H1 (cell line): ENCODE results near the gene SYNJ2. TPM values are rescaled to one million over a fixed set of nuclear protein-coding genes. Genes with fewer than 3 reads are reported as not detected.

ENCODE experiments used
- CTCF ChIA-PET: fragments of 300-600 bp; sonication (Branson Sonifier 250); formaldehyde crosslinking; loops from one replicate; lab custom pipeline; 2021; ENCODE audit not compliant: partially characterized antibody; lab: Charles Lee
- POLR2A ChIA-PET: fragments of 300-600 bp; sonication (Branson Sonifier 250); formaldehyde crosslinking; loops from one replicate; lab custom pipeline; 2021; ENCODE audit warnings: inconsistent platforms; ENCODE audit not compliant: partially characterized antibody; lab: Charles Lee
- DNase-seq, 2 experiments: peaks; one replicate each; pipeline versions ENCODE4 v3.0.0 to v3.0.0-alpha.2; 2010 to 2022; ENCODE audit warnings: low spot score in 2 of 2, low read depth in 1 of 2, mixed read lengths in 1 of 2
- FAIRE-seq: peaks from 2 replicates; lab custom pipeline; 2011; peaks lifted over from hg19 to GRCh38; lab: Jason Lieb, UNC
- H2AFZ ChIP-seq: 2 replicates; pipeline ENCODE4 v1.8.1; 2012; ENCODE audit warnings: low read length, inconsistent platforms
- H2AK5ac ChIP-seq: 2 replicates; pipeline ENCODE4 v1.6.1; 2013; ENCODE audit warnings: low read depth, low read length
- H2BK120ac ChIP-seq: replicated peaks from 2 replicates; pipeline ENCODE3; 2013; ENCODE audit warnings: low read depth, low read length, inconsistent platforms
- H2BK12ac ChIP-seq: 2 replicates; pipeline ENCODE4 v1.6.1; 2013; ENCODE audit warnings: low read depth, low read length
- H2BK15ac ChIP-seq: 2 replicates; pipeline ENCODE4 v1.6.1; 2013; ENCODE audit warnings: low read length
- H2BK20ac ChIP-seq: 2 replicates; pipeline ENCODE4 v1.6.1; 2013; ENCODE audit warnings: low read length
- H2BK5ac ChIP-seq: 2 replicates; pipeline ENCODE4 v1.6.1; 2013; ENCODE audit warnings: low read depth, low read length
- H3K14ac ChIP-seq: 2 replicates; pipeline ENCODE4 v1.6.1; 2013; ENCODE audit warnings: inconsistent platforms; ENCODE audit not compliant: insufficient read length
- H3K18ac ChIP-seq: 2 replicates; pipeline ENCODE4 v1.6.1; 2013; ENCODE audit warnings: low read length; ENCODE audit errors: extremely low read depth
- H3K23ac ChIP-seq: 2 replicates; pipeline ENCODE4 v1.6.1; 2013; ENCODE audit warnings: inconsistent platforms; ENCODE audit not compliant: insufficient read length
- H3K23me2 ChIP-seq: 2 replicates; pipeline ENCODE4 v1.6.1; 2013; ENCODE audit warnings: low read depth, low read length
- H3K27ac ChIP-seq: 2 replicates; pipeline ENCODE4 v1.6.1; 2011; ENCODE audit warnings: low read depth, low read length, inconsistent platforms
- H3K27me3 ChIP-seq, 4 experiments: replicated peaks in 1 of 4; 1 replicate in 1 of 4; 2 replicates in 3 of 4; pipeline versions ENCODE4 v1.6.1 to v1.8.1; 2011 to 2013; ENCODE audit warnings: low read length in 3 of 4, mild to moderate bottlenecking in 3 of 4, inconsistent platforms in 2 of 4, mixed read lengths in 2 of 4, moderate library complexity in 1 of 4; ENCODE audit not compliant: control insufficient read depth in 3 of 4, insufficient read depth in 3 of 4; ENCODE audit errors: extremely low read depth in 1 of 4
- H3K36me3 ChIP-seq, 4 experiments: 2 replicates each; pipeline versions ENCODE4 v1.6.1 to v1.8.1; 2011 to 2013; ENCODE audit warnings: mild to moderate bottlenecking in 4 of 4, low read length in 3 of 4, moderate library complexity in 2 of 4, control low read depth in 1 of 4, inconsistent platforms in 1 of 4; ENCODE audit not compliant: insufficient read depth in 4 of 4, control insufficient read depth in 2 of 4
- H3K4ac ChIP-seq: replicated peaks from 2 replicates; pipeline ENCODE3; 2013; ENCODE audit warnings: low read length, low read depth, mixed read lengths, inconsistent platforms; ENCODE audit not compliant: insufficient read length
- H3K4me1 ChIP-seq, 4 experiments: replicated peaks in 1 of 4; 1 replicate in 1 of 4; 2 replicates in 3 of 4; pipeline versions ENCODE4 v1.6.1 to v1.8.1; 2011 to 2013; ENCODE audit warnings: low read length in 3 of 4, inconsistent platforms in 2 of 4, mixed read lengths in 1 of 4; ENCODE audit not compliant: insufficient read depth in 4 of 4, control insufficient read depth in 3 of 4
- H3K4me2 ChIP-seq, 2 experiments: 2 replicates each; pipeline versions ENCODE4 v1.6.1 to v1.8.1; 2011 to 2013; ENCODE audit warnings: low read depth in 2 of 2, low read length in 2 of 2, control low read depth in 1 of 2, inconsistent platforms in 1 of 2, mild to moderate bottlenecking in 1 of 2; ENCODE audit not compliant: insufficient read depth in 1 of 2
- H3K4me3 ChIP-seq, 4 experiments: fragments of 200-600, 300-600 bp in 1 of 4; sonication (generic), shearing (Covaris generic), sonication (Bioruptor Twin) in 1 of 4; 2 replicates each; pipeline versions ENCODE4 v1.5.1 to v1.8.1; 2011 to 2016; ENCODE audit warnings: low read length in 4 of 4, low read depth in 3 of 4, control low read depth in 2 of 4, inconsistent platforms in 2 of 4, mild to moderate bottlenecking in 2 of 4, mixed read lengths in 1 of 4, moderate library complexity in 1 of 4; ENCODE audit not compliant: insufficient read depth in 2 of 4; ENCODE audit errors: extremely low read depth in 1 of 4
- H3K56ac ChIP-seq: replicated peaks from 2 replicates; pipeline ENCODE3; 2013; ENCODE audit warnings: low read depth, mild to moderate bottlenecking, mixed read lengths, low read length, inconsistent platforms; ENCODE audit not compliant: insufficient read length
- H3K79me1 ChIP-seq: 2 replicates; pipeline ENCODE4 v1.6.1; 2013; ENCODE audit warnings: low read depth, low read length, control low read depth
- H3K79me2 ChIP-seq, 2 experiments: 2 replicates each; pipeline versions ENCODE4 v1.6.1 to v1.8.1; 2012 to 2013; ENCODE audit warnings: low read length in 2 of 2, mild to moderate bottlenecking in 2 of 2, inconsistent platforms in 1 of 2; ENCODE audit not compliant: insufficient read depth in 2 of 2, control insufficient read depth in 1 of 2
- H3K9ac ChIP-seq, 4 experiments: replicated peaks in 1 of 4; 1 replicate in 1 of 4; 2 replicates in 3 of 4; pipeline versions ENCODE4 v1.6.1 to v1.8.1; 2011 to 2013; ENCODE audit warnings: low read depth in 3 of 4, low read length in 3 of 4, control low read depth in 2 of 4, mild to moderate bottlenecking in 2 of 4, moderate library complexity in 2 of 4, inconsistent platforms in 1 of 4; ENCODE audit errors: extremely low read depth in 1 of 4
- H3K9me3 ChIP-seq, 2 experiments: 2 replicates each; pipeline versions ENCODE4 v1.6.1 to v1.8.1; 2012 to 2013; ENCODE audit warnings: mild to moderate bottlenecking in 2 of 2, moderate library complexity in 2 of 2, control low read depth in 1 of 2, inconsistent platforms in 1 of 2, low read depth in 1 of 2, low read length in 1 of 2, mixed read lengths in 1 of 2; ENCODE audit not compliant: insufficient read depth in 2 of 2
- H4K20me1 ChIP-seq, 2 experiments: replicated peaks in 1 of 2; 2 replicates each; pipeline versions ENCODE3 to v1.8.1; 2011 to 2013; ENCODE audit warnings: inconsistent platforms in 2 of 2, low read length in 2 of 2, mild to moderate bottlenecking in 1 of 2; ENCODE audit not compliant: insufficient read depth in 2 of 2, control insufficient read depth in 1 of 2
- H4K5ac ChIP-seq: 2 replicates; pipeline ENCODE4 v1.6.1; 2013; ENCODE audit warnings: low read length, low read depth, mixed read lengths, inconsistent platforms; ENCODE audit not compliant: insufficient read length
- H4K8ac ChIP-seq: 2 replicates; pipeline ENCODE4 v1.8.0; 2013; ENCODE audit warnings: mild to moderate bottlenecking, moderate library complexity, low read length, inconsistent platforms; ENCODE audit not compliant: insufficient read depth; ENCODE audit errors: extremely low read depth
- H4K91ac ChIP-seq: replicated peaks from 2 replicates; pipeline ENCODE3; 2013; ENCODE audit warnings: low read length, mixed read lengths, inconsistent platforms; ENCODE audit not compliant: insufficient read length
- BCL11A ChIP-seq, 2 experiments: IDR thresholded peaks; one replicate each; pipeline ENCODE4 v1.6.1; 2011; ENCODE audit warnings: low read depth in 2 of 2, low read length in 2 of 2, mild to moderate bottlenecking in 2 of 2
- GTF2F1 ChIP-seq: IDR thresholded peaks from 2 replicates; pipeline ENCODE4 v1.6.1; 2012; ENCODE audit warnings: low read depth, low read length, improper control_type of control experiment, borderline replicate concordance
- HDAC6 ChIP-seq: IDR thresholded peaks from one replicate; pipeline ENCODE4 v1.7.1; 2012; ENCODE audit warnings: low read depth, mild to moderate bottlenecking, inconsistent platforms, low read length, moderate library complexity
- KDM1A ChIP-seq: fragments of 200-600, 300-600 bp; sonication (generic); IDR thresholded peaks from 2 replicates; pipeline ENCODE4 v1.7.1; 2016; ENCODE audit warnings: mild to moderate bottlenecking, low read length, borderline replicate concordance
- KDM4A ChIP-seq: IDR thresholded peaks from one replicate; pipeline ENCODE4 v1.7.1; 2012; ENCODE audit warnings: low read depth, mild to moderate bottlenecking, moderate library complexity, low read length, inconsistent platforms; ENCODE audit not compliant: severe bottlenecking
- NRF1 ChIP-seq: IDR thresholded peaks from 2 replicates; pipeline ENCODE4 v1.6.1; 2011; ENCODE audit warnings: mild to moderate bottlenecking, low read depth, low read length, improper control_type of control experiment
- POU5F1 ChIP-seq: IDR thresholded peaks from 2 replicates; pipeline ENCODE4 v1.6.1; 2011; ENCODE audit warnings: low read depth, mild to moderate bottlenecking, low read length, moderate library complexity
- RAD21 ChIP-seq, 2 experiments: IDR thresholded peaks in 1 of 2; conservative IDR thresholded peaks in 1 of 2; 2 replicates each; pipeline ENCODE4 v1.6.1; 2011; ENCODE audit warnings: low read depth in 2 of 2, low read length in 2 of 2, improper control_type of control experiment in 1 of 2, inconsistent platforms in 1 of 2, mild to moderate bottlenecking in 1 of 2, moderate library complexity in 1 of 2
- SP1 ChIP-seq: IDR thresholded peaks from 2 replicates; pipeline ENCODE4 v1.6.1; 2011; ENCODE audit warnings: low read depth, low read length
- SP2 ChIP-seq: IDR thresholded peaks from 2 replicates; pipeline ENCODE4 v1.6.1; 2012; ENCODE audit warnings: mild to moderate bottlenecking, low read length, inconsistent platforms
- WGBS, 2 experiments: shearing (Covaris generic) in 1 of 2; methylation state at CpG; one replicate each; pipeline versions ENCODE4 v1.1.6 to v1.1.7; 2013 to 2015; ENCODE audit warnings: low lambda C conversion rate in 2 of 2, mixed read lengths in 2 of 2, inconsistent platforms in 1 of 2, low coverage in 1 of 2, missing lambda C conversion rate in 1 of 2; ENCODE audit not compliant: insufficient replicate concordance in 2 of 2, insufficient coverage in 1 of 2, insufficient read length in 1 of 2; ENCODE audit errors: extremely low coverage in 1 of 2, missing lambda C conversion rate in 1 of 2; 5-methylcytosine and 5-hydroxymethylcytosine counted together
- polyA plus RNA-seq, 7 experiments: library from polyadenylated mRNA; depleted of rRNA in 3 of 7; stranded (reverse) in 5 of 7; unstranded in 2 of 7; fragments of >200 nt in 5 of 7; fragments of 200-250 nt in 2 of 7; gene quantifications; 1 replicate in 5 of 7; 2 replicates in 1 of 7; 4 replicates in 1 of 7; pipeline versions ENCODE4 v1.2.1 to v1.2.3, GENCODE V29; 2011 to 2013; ENCODE audit warnings: missing spikeins in 2 of 7, mixed read lengths in 2 of 7
- total RNA-seq: library from RNA; stranded (reverse); fragmentation: NEBNext Ultra II Directional; extraction: Animal tissue kit (Norgen Biotek cat#: 25700); gene quantifications from 2 replicates; pipeline ENCODE4 v1.2.1, GENCODE V29; 2021
- TF ChIP-seq, protein P1 (sequence below): IDR thresholded peaks from 2 replicates; pipeline ENCODE4 v1.6.1; 2011; ENCODE audit warnings: low read length, improper control_type of control experiment

SYNJ2 gene
- total and polyA plus RNA-seq, 2 of the 8 experiments (the other 6 are each of a cell fraction or from before 2014, with no cell fraction given): 3.7 to 13.9 TPM

DNA sequence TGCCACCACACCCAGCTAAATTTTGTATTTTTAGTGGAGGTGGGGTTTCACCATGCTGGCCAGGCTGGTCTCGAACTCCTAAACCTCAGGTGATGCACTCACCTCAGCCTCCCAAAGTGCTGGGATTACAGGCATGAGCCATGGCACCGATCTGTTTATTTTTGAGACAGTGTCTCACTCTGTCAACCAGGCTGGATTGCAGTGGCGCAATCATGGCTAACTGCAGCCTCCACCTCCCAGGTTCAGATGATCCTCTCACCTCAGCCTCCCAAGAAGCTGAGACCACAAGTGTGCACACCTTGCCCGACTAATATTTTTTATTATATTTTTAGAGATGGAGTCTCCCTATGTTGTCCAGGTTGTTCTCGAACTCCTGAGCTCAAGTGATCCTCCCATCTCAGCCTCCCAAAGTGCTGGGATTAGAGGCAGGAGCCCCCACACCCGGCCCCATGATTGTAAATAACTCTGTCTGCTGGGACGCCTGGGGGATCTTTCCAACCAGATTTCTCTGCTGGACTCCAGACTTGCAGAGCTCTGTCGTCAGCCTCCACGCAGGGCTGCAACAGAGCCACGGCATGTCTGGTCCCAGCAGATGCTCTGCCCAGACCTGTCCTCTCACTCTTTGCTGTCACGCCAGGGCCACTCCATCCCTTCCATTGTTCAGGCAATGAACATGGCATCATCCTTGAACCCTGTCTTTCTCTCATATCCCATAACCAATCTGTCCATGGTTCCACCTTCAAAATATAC is 25.3 kb downstream of the SYNJ2 start:
- H4K5ac ChIP-seq: no peak overlapping the region
- no peak overlapping the region for H3K27ac ChIP-seq
- CTCF ChIA-PET: interaction anchor here (0.9 to 2.5 kb wide), 8 partner anchors 10 to 65 kb away, joined by 3 to 10 read pairs (median 4); no protein-coding TSS in a partner anchor
- no peak for TF ChIP-seq BCL11A (IDR thresholded peaks at IDR 0.05; ENCODE audit: low read depth in 2 of 2, low read length in 2 of 2)
- no peak for TF ChIP-seq NRF1
- no peak for TF ChIP-seq GTF2F1
- TF ChIP-seq SP1: no peak
- no peak for TF ChIP-seq KDM4A
- TF ChIP-seq POU5F1: no peak
- TF ChIP-seq HDAC6: no peak
- TF ChIP-seq SP2: no peak
- TF ChIP-seq, protein P1, sequence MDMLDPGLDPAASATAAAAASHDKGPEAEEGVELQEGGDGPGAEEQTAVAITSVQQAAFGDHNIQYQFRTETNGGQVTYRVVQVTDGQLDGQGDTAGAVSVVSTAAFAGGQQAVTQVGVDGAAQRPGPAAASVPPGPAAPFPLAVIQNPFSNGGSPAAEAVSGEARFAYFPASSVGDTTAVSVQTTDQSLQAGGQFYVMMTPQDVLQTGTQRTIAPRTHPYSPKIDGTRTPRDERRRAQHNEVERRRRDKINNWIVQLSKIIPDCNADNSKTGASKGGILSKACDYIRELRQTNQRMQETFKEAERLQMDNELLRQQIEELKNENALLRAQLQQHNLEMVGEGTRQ: no peak
- TF ChIP-seq KDM1A: no peak
- no peak for TF ChIP-seq RAD21 (IDR thresholded peaks at IDR 0.05 in 1 of 2, conservative IDR thresholded peaks at IDR 0.05 in 1 of 2; ENCODE audit: low read depth in 2 of 2, low read length in 2 of 2)

More for the DNA sequence above, 25.3 kb downstream of the SYNJ2 start:
- Histone ChIP-seq H3K4me3 (no peak overlapping the region), H3K23me2 (no peaks in the 10 kb centered on the region), H2BK20ac (peak overlapping the region; percentile 40; the same call in 1 of the 2 replicates), H3K4ac (no peak overlapping the region), H3K14ac (no peak overlapping the region), H3K36me3 (no peaks in the 10 kb centered on the region), H2BK15ac (peak overlapping the region; percentile 18; the same call in 1 of the 2 replicates), H2BK5ac (no peak overlapping the region), H3K79me1 (peaks cover 2% of the 10 kb centered on the region; the same call in 1 of the 2 replicates), H2AK5ac (no peak overlapping the region), H3K4me1 (peaks cover 4 to 12% (median 6%) of the 10 kb centered on the region in 4 experiments), H3K18ac (no peak overlapping the region), H2BK12ac (no peak overlapping the region), H3K9ac (no peak overlapping the region), H3K79me2 (no peaks in the 10 kb centered on the region), H2AFZ (no peak overlapping the region), H3K56ac (no peak overlapping the region), H4K8ac (no peak overlapping the region), H3K9me3 (no peaks in the 10 kb centered on the region), H3K23ac (no peak overlapping the region), H3K27me3 (no peaks in the 10 kb centered on the region), H2BK120ac (no peak overlapping the region), H3K4me2 (no peak overlapping the region), H4K91ac (no peak overlapping the region), H4K20me1 (no peaks in the 10 kb centered on the region)
- POLR2A ChIA-PET: interaction anchor here (1.6 kb wide), 1 partner anchor 11 kb away, joined by 4 read pairs; no protein-coding TSS in a partner anchor
- FAIRE-seq: no peak
- no peak for DNase-seq
- 95% methylated on average over 11 of the region's 11 CpGs; no CpG with 5 or more reads in 1 of the 2 experiments for WGBS, 2 experiments
